Measurements from ENCODE around the gene ARFGAP3. TPM values are rescaled to one million over a fixed set of nuclear protein-coding genes. Genes with fewer than 3 reads are reported as not detected.

The ARFGAP3 gene
- total RNA-seq, 1 donor from 2014 or later, result 53.7 TPM

GRCh38 chr22:42878561-42879305 lies 21.7 kb upstream of the ARFGAP3 start:
- intact Hi-C loops (cut with DNase I), result no loop called here
- peak; percentile 7 for ATAC-seq
- no peaks in the 10 kb centered on the region for H3K9me3 ChIP-seq
- TF ChIP-seq CTCF (IDR thresholded peaks at IDR 0.05), result no peak
- H3K27me3 ChIP-seq, result no peaks in the 10 kb centered on the region
- no peak overlapping the region for H3K27ac ChIP-seq
- no peak overlapping the region for H3K4me3 ChIP-seq
- no peak for DNase-seq
- peaks cover 3% of the 10 kb centered on the region for H3K4me1 ChIP-seq
- peaks cover 98% of the 10 kb centered on the region for H3K36me3 ChIP-seq

- Histone ChIP-seq H3K36me3 (peaks cover 97% of the 10 kb centered on the region), H3K4me3 (no peak overlapping the region), H3K9me3 (no peaks in the 10 kb centered on the region), H3K27ac (peak overlapping the region; percentile 4), H3K27me3 (no peaks in the 10 kb centered on the region), H3K4me1 (peaks cover 3% of the 10 kb centered on the region)
- DNase-seq (peak; percentile 78), ATAC-seq (peak; percentile 81)
- TF ChIP-seq CTCF (IDR thresholded peaks at IDR 0.05), result no peak
- intact Hi-C loops (cut with DNase I), result no loop called here
These were observed 20.7 kb upstream of the ARFGAP3 start for GRCh38 chr22:42877597-42878340.

GRCh38 chr22:42877158-42877557 lies 20.1 kb upstream of the ARFGAP3 start:
- Histone ChIP-seq H3K27ac (no peak overlapping the region), H3K4me1 (peaks cover 3% of the 10 kb centered on the region), H3K9me3 (no peaks in the 10 kb centered on the region), H3K36me3 (peaks cover 97% of the 10 kb centered on the region), H3K4me3 (no peak overlapping the region), H3K27me3 (no peaks in the 10 kb centered on the region)
- no peak for DNase-seq
- no peak for ATAC-seq
- intact Hi-C loops (cut with DNase I), result no loop called here
- no peak for TF ChIP-seq CTCF (IDR thresholded peaks at IDR 0.05)

GRCh38 chr22:42876041-42876440 lies 19.0 kb upstream of the ARFGAP3 start:
- H3K4me3 ChIP-seq, result no peak overlapping the region
- TF ChIP-seq CTCF (IDR thresholded peaks at IDR 0.05), result no peak
- H3K27me3 ChIP-seq, result no peaks in the 10 kb centered on the region
- ATAC-seq (no peak), DNase-seq (no peak)
- intact Hi-C loops (cut with DNase I), result no loop called here
- H3K4me1 ChIP-seq, result peaks cover 3% of the 10 kb centered on the region
- H3K9me3 ChIP-seq, result no peaks in the 10 kb centered on the region
- H3K27ac ChIP-seq, result no peak overlapping the region
- H3K36me3 ChIP-seq, result peaks cover 99% of the 10 kb centered on the region

GRCh38 chr22:42874010-42874409 lies 16.9 kb upstream of the ARFGAP3 start:
- DNase-seq (no peak), ATAC-seq (no peak)
- intact Hi-C loops (cut with DNase I), result no loop called here
- peaks cover 3% of the 10 kb centered on the region for H3K4me1 ChIP-seq
- no peaks in the 10 kb centered on the region for H3K9me3 ChIP-seq
- no peak for TF ChIP-seq CTCF (IDR thresholded peaks at IDR 0.05)
- no peaks in the 10 kb centered on the region for H3K27me3 ChIP-seq
- peaks cover 97% of the 10 kb centered on the region for H3K36me3 ChIP-seq
- no peak overlapping the region for H3K27ac ChIP-seq
- H3K4me3 ChIP-seq, result no peak overlapping the region
